IPS-20b (cell line): ENCODE measurements around the gene SLC38A1.
"Not testable (repeated sequence)": the region's sequence is repeated elsewhere in the genome, so short reads cannot be mapped to it uniquely, and the experiment has no call there.

Source experiments
- H3K27ac ChIP-seq: one replicate; pipeline ENCODE4 v1.5.1; 2013; ENCODE audit warnings: low read length
- H3K27me3 ChIP-seq: 2 replicates; pipeline ENCODE4 v1.6.1; 2013; ENCODE audit warnings: mild to moderate bottlenecking, low read length, inconsistent platforms; ENCODE audit not compliant: insufficient read depth
- H3K36me3 ChIP-seq: 2 replicates; pipeline ENCODE4 v1.6.1; 2013; ENCODE audit warnings: low read depth, mild to moderate bottlenecking, inconsistent platforms, low read length, moderate library complexity; ENCODE audit not compliant: insufficient read depth
- H3K4me1 ChIP-seq: 2 replicates; pipeline ENCODE4 v1.6.1; 2013; ENCODE audit warnings: mild to moderate bottlenecking, control low read depth, inconsistent platforms, low read length, moderate library complexity; ENCODE audit not compliant: insufficient read depth
- H3K4me3 ChIP-seq: 2 replicates; pipeline ENCODE4 v1.5.1; 2013; ENCODE audit warnings: mild to moderate bottlenecking, low read length, inconsistent platforms
- H3K9ac ChIP-seq: 2 replicates; pipeline ENCODE4 v1.6.1; 2013; ENCODE audit warnings: low read depth, mild to moderate bottlenecking, inconsistent platforms, low read length, moderate library complexity
- H3K9me3 ChIP-seq: 2 replicates; pipeline ENCODE4 v1.6.1; 2013; ENCODE audit warnings: mild to moderate bottlenecking, low read depth, low read length, inconsistent platforms; ENCODE audit not compliant: insufficient read depth

SLC38A1 gene

DNA sequence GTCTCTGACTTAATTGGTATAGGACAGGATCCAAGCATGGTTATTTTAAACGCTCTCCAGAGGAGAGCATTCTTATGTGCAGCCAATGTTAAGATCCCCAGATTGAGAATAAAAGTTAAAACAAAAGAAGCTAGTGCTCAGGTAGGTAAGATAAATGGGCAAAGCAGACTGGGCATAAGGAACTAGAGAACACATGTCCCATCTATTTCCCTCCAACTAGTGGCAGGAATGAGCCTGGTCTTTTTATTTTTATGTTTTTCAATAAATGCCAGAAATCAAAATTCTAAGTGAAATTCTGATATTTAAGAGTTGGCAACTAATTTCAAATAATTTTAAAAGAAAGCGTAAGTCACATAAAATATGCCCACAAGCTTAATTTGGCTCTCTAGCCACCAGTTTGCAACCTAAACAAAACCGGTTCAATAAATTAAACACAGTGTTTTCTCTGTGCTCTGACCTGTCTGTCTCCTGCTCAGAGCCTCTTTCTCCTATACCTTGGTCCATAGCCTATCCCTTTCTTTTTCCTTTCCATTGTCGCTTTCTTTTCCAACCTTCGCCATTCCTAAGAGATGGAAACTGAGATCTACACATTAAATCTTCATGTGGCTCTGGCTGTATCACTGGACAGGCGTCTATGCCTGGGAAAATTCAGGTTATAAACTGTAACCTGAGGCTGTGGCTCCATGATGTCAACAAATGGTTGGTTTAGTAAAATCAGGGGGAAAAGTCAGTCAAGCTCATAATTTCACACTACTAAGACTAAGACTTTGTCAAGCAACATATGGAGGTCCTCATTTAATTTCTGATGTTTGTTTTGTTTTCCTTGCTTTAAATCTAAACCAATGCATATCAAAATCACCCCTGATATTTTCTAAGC, 5.5 kb downstream of the SLC38A1 start:
- Histone ChIP-seq H3K4me1 (peaks cover 60% of the 10 kb centered on the region), H3K9me3 (no peaks in the 10 kb centered on the region), H3K36me3 (peaks cover 27% of the 10 kb centered on the region; the same call in 1 of the 2 replicates), H3K9ac (peak overlapping the region; percentile 7; the same call in 1 of the 2 replicates), H3K27me3 (no peaks in the 10 kb centered on the region), H3K4me3 (peak overlapping the region; percentile 31; the same call in 1 of the 2 replicates), H3K27ac (no peak overlapping the region)

- Histone ChIP-seq H3K9me3 (no peaks in the 10 kb centered on the region), H3K27me3 (no peaks in the 10 kb centered on the region), H3K4me1 (peaks cover 60% of the 10 kb centered on the region), H3K27ac (no peak overlapping the region), H3K4me3 (peak overlapping the region; percentile 48), H3K9ac (peak overlapping the region; percentile 25; the same call in 1 of the 2 replicates), H3K36me3 (peaks cover 37% of the 10 kb centered on the region)
These were observed 7.2 kb downstream of the SLC38A1 start for GRCh38 chr12:46261646-46262045.

DNA sequence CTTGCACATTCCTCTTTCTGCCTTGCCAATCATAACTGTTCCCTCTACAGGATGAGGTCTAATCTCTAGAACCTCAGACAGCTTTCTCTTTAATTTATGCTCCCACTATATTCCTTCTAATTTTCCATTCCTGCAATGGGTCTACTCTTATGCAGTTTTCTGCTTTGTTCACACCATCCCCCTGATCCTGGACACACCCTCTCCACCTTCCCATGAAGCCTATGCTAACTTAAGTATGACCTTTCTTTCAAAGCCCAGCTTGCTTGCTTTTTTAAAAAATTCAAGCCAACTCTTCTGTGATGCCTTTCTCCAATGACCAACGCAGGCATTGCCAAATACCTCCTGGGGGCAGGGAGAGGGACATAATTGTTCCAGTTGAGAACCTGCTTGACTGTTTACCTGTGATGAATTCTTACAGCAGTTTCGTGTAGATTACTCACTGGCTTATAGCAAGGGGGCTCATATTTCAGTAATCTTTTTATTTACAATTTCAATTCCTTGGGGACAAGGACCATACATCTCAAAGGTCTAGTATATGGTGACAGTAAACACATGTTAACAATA, 7.8 kb downstream of the SLC38A1 start:
- H3K4me1 ChIP-seq, result peaks cover 60% of the 10 kb centered on the region

DNA sequence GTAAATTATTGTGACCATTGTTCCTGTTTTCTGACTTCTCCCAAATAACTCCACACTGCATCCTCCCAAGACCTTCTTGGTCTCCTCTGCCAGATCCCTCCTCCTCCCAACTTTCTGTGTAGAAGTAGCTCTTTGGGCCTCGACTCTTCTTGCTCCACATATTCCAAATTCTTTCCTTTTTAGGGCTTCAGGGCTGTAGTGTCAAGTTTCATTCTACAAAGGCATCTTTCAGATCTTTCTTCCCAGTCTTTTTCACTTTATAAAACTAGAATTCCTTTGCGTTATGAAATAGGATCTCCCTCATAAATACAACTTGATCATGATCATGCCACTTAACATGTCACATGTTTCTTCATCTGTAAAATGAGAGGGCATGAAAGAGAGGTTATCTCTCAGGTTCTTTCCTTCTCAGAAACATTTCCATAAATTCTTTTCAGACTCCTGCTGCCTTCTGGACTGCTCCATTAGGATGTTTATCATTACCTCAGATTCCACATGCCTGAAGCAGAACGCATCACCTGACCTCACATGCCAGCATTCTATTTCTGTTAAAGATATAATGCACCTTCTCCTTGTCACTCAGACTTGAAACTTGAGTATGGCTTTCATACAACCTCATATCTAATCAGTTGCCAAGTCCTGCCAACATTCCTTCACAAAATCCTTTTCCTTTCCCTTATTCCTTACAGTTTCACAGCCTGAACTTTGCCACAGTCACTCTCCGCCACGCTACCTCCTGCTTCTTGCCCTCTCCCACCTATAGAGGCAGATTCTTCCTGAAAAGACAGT, 8.5 kb downstream of the SLC38A1 start:
- peak overlapping the region; percentile 25; the same call in 1 of the 2 replicates for H3K9ac ChIP-seq
- peaks cover 54% of the 10 kb centered on the region for H3K4me1 ChIP-seq
- H3K4me3 ChIP-seq, result peak overlapping the region; percentile 48

More for the DNA sequence above, 7.8 kb downstream of the SLC38A1 start:
- Histone ChIP-seq H3K9ac (peak overlapping the region; percentile 25; the same call in 1 of the 2 replicates), H3K4me3 (peak overlapping the region; percentile 48), H3K27me3 (no peaks in the 10 kb centered on the region), H3K9me3 (no peaks in the 10 kb centered on the region), H3K27ac (peak overlapping the region; percentile 55), H3K36me3 (peaks cover 37% of the 10 kb centered on the region)

GRCh38 chr12:46259713-46260112, 9.1 kb downstream of the SLC38A1 start:
- no peak overlapping the region for H3K27ac ChIP-seq
- peaks cover 47% of the 10 kb centered on the region for H3K36me3 ChIP-seq
- H3K27me3 ChIP-seq, result no peaks in the 10 kb centered on the region
- H3K4me1 ChIP-seq, result peaks cover 48% of the 10 kb centered on the region
- H3K9ac ChIP-seq, result peak overlapping the region; percentile 25; the same call in 1 of the 2 replicates
- H3K9me3 ChIP-seq, result no peaks in the 10 kb centered on the region
- peak overlapping the region; percentile 48 for H3K4me3 ChIP-seq

More for the DNA sequence above, 8.5 kb downstream of the SLC38A1 start:
- Histone ChIP-seq H3K9me3 (no peaks in the 10 kb centered on the region), H3K27ac (peak overlapping the region; percentile 55), H3K27me3 (no peaks in the 10 kb centered on the region), H3K36me3 (peaks cover 41% of the 10 kb centered on the region)

GRCh38 chr12:46259071-46259470, 9.8 kb downstream of the SLC38A1 start:
- no peaks in the 10 kb centered on the region for H3K27me3 ChIP-seq
- H3K4me3 ChIP-seq, result no peak overlapping the region
- no peak overlapping the region for H3K9ac ChIP-seq
- H3K36me3 ChIP-seq, result peaks cover 53% of the 10 kb centered on the region
- H3K27ac ChIP-seq, result no peak overlapping the region
- H3K4me1 ChIP-seq, result peaks cover 43% of the 10 kb centered on the region
- no peaks in the 10 kb centered on the region; the same call in 1 of the 2 replicates for H3K9me3 ChIP-seq

DNA sequence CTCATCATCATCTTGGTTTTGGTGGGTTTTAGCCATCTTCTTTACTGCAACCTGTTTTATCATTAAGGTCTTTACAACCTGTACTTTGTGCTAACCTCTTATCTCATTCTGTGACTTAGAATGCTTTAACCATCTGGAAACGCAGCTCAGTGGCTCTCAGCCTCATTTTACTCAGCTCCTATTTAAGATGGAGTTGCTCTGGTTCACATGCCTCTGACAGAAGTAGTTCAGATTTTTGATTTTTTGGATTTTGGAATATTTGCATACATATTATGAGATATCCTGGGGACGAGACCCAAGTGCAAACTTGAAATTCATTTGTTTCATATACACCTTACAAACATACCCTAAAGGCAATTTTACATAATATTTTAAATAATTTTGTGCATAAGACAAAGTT, 10.7 kb downstream of the SLC38A1 start:
- H3K4me1 ChIP-seq, result peaks cover 36% of the 10 kb centered on the region
- H3K27me3 ChIP-seq, result no peaks in the 10 kb centered on the region
- H3K36me3 ChIP-seq, result peaks cover 63% of the 10 kb centered on the region
- no peak overlapping the region for H3K4me3 ChIP-seq
- H3K27ac ChIP-seq, result no peak overlapping the region
- H3K9me3 ChIP-seq, result no peaks in the 10 kb centered on the region; the same call in 1 of the 2 replicates
- no peak overlapping the region for H3K9ac ChIP-seq

GRCh38 chr12:46256942-46257341, 11.9 kb downstream of the SLC38A1 start:
- peaks cover 69% of the 10 kb centered on the region for H3K36me3 ChIP-seq
- no peaks in the 10 kb centered on the region for H3K27me3 ChIP-seq
- no peak overlapping the region for H3K4me3 ChIP-seq
- no peak overlapping the region; the same call in 1 of the 2 replicates for H3K9ac ChIP-seq
- H3K4me1 ChIP-seq, result peaks cover 24% of the 10 kb centered on the region
- H3K27ac ChIP-seq, result no peak overlapping the region
- no peaks in the 10 kb centered on the region; the same call in 1 of the 2 replicates for H3K9me3 ChIP-seq

DNA sequence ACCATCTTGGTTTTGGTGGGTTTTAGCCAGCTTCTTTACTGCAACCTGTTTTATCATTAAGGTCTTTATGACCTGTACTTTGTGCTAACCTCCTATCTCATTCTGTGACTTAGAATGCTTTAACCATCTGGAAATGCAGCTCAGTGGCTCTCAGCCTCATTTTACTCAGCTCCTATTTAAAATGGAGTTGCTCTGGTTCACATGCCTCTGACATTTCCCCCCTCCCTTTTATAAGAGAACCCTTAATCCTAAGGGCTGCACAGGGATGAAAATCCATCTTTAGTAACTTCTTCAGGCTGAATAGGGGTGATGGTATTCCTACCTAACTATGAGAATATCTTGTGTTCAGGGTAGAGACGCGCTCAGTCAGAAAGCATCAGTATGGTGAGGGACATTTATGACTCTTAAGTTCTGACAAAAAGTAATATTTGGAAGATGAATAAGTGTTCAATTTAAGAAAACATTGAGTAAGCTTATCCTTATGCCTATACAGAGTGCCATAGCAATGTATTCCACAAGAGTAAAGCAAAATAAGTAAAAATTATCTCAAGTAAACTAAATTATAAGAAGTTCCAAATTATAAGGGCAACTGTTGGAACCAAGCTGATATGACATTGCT, 15.2 kb downstream of the SLC38A1 start:
- Histone ChIP-seq H3K9me3 (no peaks in the 10 kb centered on the region; the same call in 1 of the 2 replicates), H3K27ac (no peak overlapping the region), H3K4me1 (no peaks in the 10 kb centered on the region; the same call in 1 of the 2 replicates), H3K27me3 (no peaks in the 10 kb centered on the region), H3K36me3 (peaks cover 50% of the 10 kb centered on the region), H3K9ac (no peak overlapping the region), H3K4me3 (no peak overlapping the region)

GRCh38 chr12:46251994-46252393, 16.8 kb downstream of the SLC38A1 start:
- not testable (repeated sequence) for H3K4me1 ChIP-seq, H3K27ac ChIP-seq, H3K9ac ChIP-seq, H3K9me3 ChIP-seq, H3K4me3 ChIP-seq, H3K27me3 ChIP-seq
- H3K36me3 ChIP-seq, result peaks cover 40% of the 10 kb centered on the region

GRCh38 chr12:46249960-46250359, 18.9 kb downstream of the SLC38A1 start:
- H3K4me3 ChIP-seq, H3K9me3 ChIP-seq, H3K27ac ChIP-seq, H3K27me3 ChIP-seq, H3K9ac ChIP-seq, H3K4me1 ChIP-seq: not testable (repeated sequence)
- H3K36me3 ChIP-seq, result peaks cover 50% of the 10 kb centered on the region
